Right cardiac atrium (tissue), 5 donors: ENCODE measurements around the gene PPRC1. TPM values are rescaled to one million over a fixed set of nuclear protein-coding genes. Genes with fewer than 3 reads are reported as not detected.

ENCODE experiments used
- ATAC-seq, 2 donors: fragments of 200-7000 bp; cut with Tn5 transposase; one replicate each; pipeline versions ENCODE4 v1.8.0 to v1.9.1; 2020; ENCODE audit warnings: moderate library complexity in 2 of 2, mild to moderate bottlenecking in 1 of 2
- DNase-seq, 3 donors: peaks; one replicate each; pipeline ENCODE4 v3.0.0-alpha.2; 2020
- H3K27ac ChIP-seq: one replicate; pipeline ENCODE4 v1.5.1; 2013; ENCODE audit warnings: mild to moderate bottlenecking, low read length, control low read depth, moderate library complexity
- H3K27me3 ChIP-seq: one replicate; pipeline ENCODE4 v1.6.1; 2013; ENCODE audit not compliant: control insufficient read depth, insufficient read depth
- H3K4me1 ChIP-seq: one replicate; pipeline ENCODE4 v1.6.1; 2013; ENCODE audit warnings: low read length; ENCODE audit not compliant: control insufficient read depth, insufficient read depth
- H3K4me3 ChIP-seq: one replicate; pipeline ENCODE4 v1.5.1; 2013; ENCODE audit warnings: low read length, control low read depth
- H3K9me3 ChIP-seq: one replicate; pipeline ENCODE4 v1.6.1; 2013; ENCODE audit warnings: low read length; ENCODE audit not compliant: control insufficient read depth
- WGBS: extraction: QIAGEN DNeasy Blood & Tissue Kit; methylation state at CpG from one replicate; pipeline ENCODE4 v1.1.7; 2013; 5-methylcytosine and 5-hydroxymethylcytosine counted together
- intact Hi-C, 4 donors: fragments of 100-400 bp; cut with DNase I; formaldehyde crosslinking; loops; one replicate each; pipeline versions ENCODE4 v1.11.0 to v1.14.0; 2022 to 2023
- polyA plus RNA-seq: library from polyadenylated mRNA; stranded (reverse); fragments of 200-250 nt; gene quantifications from one replicate; pipeline ENCODE4 v1.2.3, GENCODE V29; 2013
- total RNA-seq, 4 donors: library from RNA; stranded (reverse); fragmentation: NEBNext Ultra II Directional; extraction: Animal tissue kit (Norgen Biotek cat#: 25700); gene quantifications; one replicate each; pipeline ENCODE4 v1.2.1, GENCODE V29; 2021
- donor health status: healthy with polysubstance abuse.
- donor health status: DM: no; HTN: yes; CAD: no.
- donor health status: DM: no; HTN: no; CAD: no.
- donor health status: DM: no; HTN: yes; CAD: no; lungs with severe emphysema.
- donor health status: DM: yes; HTN: yes; CAD: no.

PPRC1 gene
- total and polyA plus RNA-seq, 5 donors, result 11.6 to 28.3 (median 15.0) TPM

DNA sequence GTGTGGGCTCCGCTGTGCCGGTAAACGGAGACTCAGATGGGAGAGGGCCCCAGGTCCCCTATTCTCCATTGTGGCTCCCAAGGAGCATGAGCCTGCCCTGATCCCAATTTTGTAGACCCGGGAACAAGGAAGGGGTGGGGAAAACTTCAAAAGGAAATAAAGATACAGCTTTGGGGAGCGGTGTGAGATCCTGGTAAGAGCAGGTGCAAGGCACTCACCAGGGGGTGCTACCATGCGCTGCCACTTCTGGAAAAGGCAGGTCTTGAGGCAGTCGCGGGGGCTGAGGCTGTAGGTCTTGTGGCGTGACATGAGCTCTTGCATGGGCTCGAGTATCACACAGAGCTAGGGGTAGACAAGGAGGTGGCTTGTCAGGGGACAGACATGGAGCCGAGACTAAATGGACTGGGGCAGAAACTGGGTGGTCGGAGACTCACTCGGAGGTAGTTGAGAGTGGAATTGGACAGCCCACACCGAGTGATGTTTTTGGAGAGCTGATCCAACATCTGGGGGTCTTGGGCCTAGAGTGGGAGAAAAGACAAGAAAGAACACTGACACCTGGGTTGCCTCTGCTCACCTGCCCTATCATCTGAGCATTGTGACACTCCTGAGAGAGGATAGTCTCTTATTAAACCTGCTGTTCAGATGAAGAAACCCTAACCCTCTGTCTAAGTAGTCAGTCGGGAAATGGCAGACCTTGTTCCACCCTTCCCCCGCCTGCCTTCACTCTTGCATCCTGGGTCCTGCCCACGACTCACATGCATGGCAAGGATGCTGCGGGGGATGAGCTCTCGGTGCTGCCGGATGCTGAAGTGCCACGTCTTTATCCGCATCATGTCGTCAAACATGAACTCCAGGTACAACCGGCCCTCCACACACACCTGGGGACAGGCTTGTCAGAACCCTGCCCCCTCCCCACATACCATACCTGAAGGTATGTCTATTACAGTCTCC, 23.4 kb upstream of the PPRC1 start:
- WGBS, result 84% methylated on average over 24 of the region's 24 CpGs
- ATAC-seq (no peak), DNase-seq (no peak)
- Histone ChIP-seq H3K4me1 (peaks cover 5% of the 10 kb centered on the region), H3K27me3 (no peaks in the 10 kb centered on the region), H3K4me3 (no peak overlapping the region), H3K9me3 (no peaks in the 10 kb centered on the region), H3K27ac (no peak overlapping the region)
- intact Hi-C loops, result no loop called here

DNA sequence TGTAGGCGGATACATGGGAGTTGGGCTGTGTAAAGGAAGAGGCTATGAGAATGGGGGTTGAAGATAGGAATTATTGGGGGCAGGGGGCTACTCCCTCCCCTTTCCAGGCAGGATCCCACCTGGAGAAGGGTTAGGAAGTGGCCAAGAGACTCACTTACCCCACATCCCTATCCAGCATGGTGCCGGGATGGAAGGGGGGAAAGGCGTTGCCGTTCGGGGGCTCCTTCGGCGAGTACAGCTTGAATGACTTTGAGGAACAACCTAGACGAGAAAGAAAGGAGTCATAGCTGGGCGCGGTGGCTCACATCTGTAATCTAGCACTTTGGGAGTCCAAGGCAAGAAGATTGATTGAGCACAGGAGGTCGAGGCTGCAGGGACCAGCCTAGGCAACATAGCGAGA, 21.6 kb upstream of the PPRC1 start:
- H3K4me1 ChIP-seq, result peaks cover 11% of the 10 kb centered on the region

GRCh38 chr10:102112210-102112817, 20.5 kb upstream of the PPRC1 start:
- Histone ChIP-seq H3K27ac (no peak overlapping the region), H3K9me3 (no peaks in the 10 kb centered on the region), H3K27me3 (no peaks in the 10 kb centered on the region), H3K4me3 (no peak overlapping the region), H3K4me1 (peaks cover 14% of the 10 kb centered on the region)
- intact Hi-C loops, result no loop called here
- no peak for DNase-seq
- ATAC-seq, result no peak
- 41% methylated on average over 3 of the region's 3 CpGs for WGBS

More for the DNA sequence above, 21.6 kb upstream of the PPRC1 start:
- WGBS, result 91% methylated on average over 12 of the region's 12 CpGs
- Histone ChIP-seq H3K4me3 (no peak overlapping the region), H3K9me3 (no peaks in the 10 kb centered on the region), H3K27me3 (no peaks in the 10 kb centered on the region), H3K27ac (no peak overlapping the region)
- intact Hi-C loops, result no loop called here
- ATAC-seq, result no peak
- DNase-seq, result no peak

- Histone ChIP-seq H3K27ac (peak overlapping the region; percentile 20), H3K4me3 (peak overlapping the region; percentile 85), H3K9me3 (no peaks in the 10 kb centered on the region), H3K4me1 (peaks cover 19% of the 10 kb centered on the region), H3K27me3 (no peaks in the 10 kb centered on the region)
- intact Hi-C loops, result no loop called here
- DNase-seq (no peak), ATAC-seq (no peak)
- WGBS, result 45% methylated on average over 7 of the region's 7 CpGs
Observed at GRCh38 chr10:102113261-102113955, 19.4 kb upstream of the PPRC1 start.

GRCh38 chr10:102113956-102114857, 18.6 kb upstream of the PPRC1 start:
- peak overlapping the region; percentile 85 for H3K4me3 ChIP-seq
- DNase-seq (peak in 2 of 3 donors; percentile 65 to 78), ATAC-seq (peak; percentile 3 to 16)
- no peaks in the 10 kb centered on the region for H3K27me3 ChIP-seq
- WGBS, result 1% methylated on average over 45 of the region's 45 CpGs
- intact Hi-C loops, result no loop called here
- no peaks in the 10 kb centered on the region for H3K9me3 ChIP-seq
- H3K27ac ChIP-seq, result peak overlapping the region; percentile 6
- peaks cover 19% of the 10 kb centered on the region for H3K4me1 ChIP-seq

- Histone ChIP-seq H3K27ac (peak overlapping the region; percentile 78), H3K4me1 (peaks cover 19% of the 10 kb centered on the region), H3K9me3 (no peaks in the 10 kb centered on the region), H3K27me3 (no peaks in the 10 kb centered on the region), H3K4me3 (peak overlapping the region; percentile 85)
- intact Hi-C loops, result no loop called here
- peak; percentile 86 to 87 for ATAC-seq
- WGBS, result under 1% methylated on average over 23 of the region's 23 CpGs
- peak; percentile 89 to 96 (median 96) for DNase-seq
Observed at GRCh38 chr10:102114861-102115618, 17.8 kb upstream of the PPRC1 start.

DNA sequence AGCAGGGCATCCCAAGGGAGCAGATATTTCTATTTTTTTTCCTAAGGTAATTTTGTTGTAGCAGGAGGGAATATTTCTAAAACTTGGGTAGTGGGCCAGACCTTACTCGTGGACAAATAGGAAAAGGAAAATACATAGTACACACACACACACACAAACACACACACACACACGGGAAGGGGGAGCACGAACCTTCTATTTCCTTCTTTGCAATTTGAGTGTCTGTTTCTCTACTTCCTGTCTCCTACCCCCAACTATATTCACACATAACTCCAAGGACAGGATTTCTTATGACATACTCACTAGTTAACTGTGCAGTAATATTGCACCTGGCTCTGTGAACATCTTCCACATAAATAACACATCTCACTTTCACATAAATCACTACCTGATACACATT, 17.1 kb upstream of the PPRC1 start:
- no peak for DNase-seq
- H3K27me3 ChIP-seq, result no peaks in the 10 kb centered on the region
- H3K4me1 ChIP-seq, result peaks cover 19% of the 10 kb centered on the region
- no peak for ATAC-seq
- H3K4me3 ChIP-seq, result no peak overlapping the region
- 1% methylated on average over 3 of the region's 3 CpGs for WGBS
- no peaks in the 10 kb centered on the region for H3K9me3 ChIP-seq
- intact Hi-C loops, result no loop called here
- H3K27ac ChIP-seq, result peak overlapping the region; percentile 78

- Histone ChIP-seq H3K27me3 (no peaks in the 10 kb centered on the region), H3K4me1 (peaks cover 19% of the 10 kb centered on the region), H3K27ac (peak overlapping the region; percentile 95), H3K4me3 (no peak overlapping the region), H3K9me3 (no peaks in the 10 kb centered on the region)
- no peak for DNase-seq
- no peak for ATAC-seq
- WGBS, result 71% methylated on average over 1 of the region's 1 CpG
- intact Hi-C loops, result no loop called here
Observed at GRCh38 chr10:102116656-102117055, 16.2 kb upstream of the PPRC1 start.

- DNase-seq, result peak; percentile 84 to 96 (median 94)
- peak overlapping the region; percentile 95 for H3K27ac ChIP-seq
- ATAC-seq, result peak; percentile 13 to 15
- H3K4me3 ChIP-seq, result peak overlapping the region; percentile 14
- H3K9me3 ChIP-seq, result no peaks in the 10 kb centered on the region
- intact Hi-C loops, result no loop called here
- H3K4me1 ChIP-seq, result peaks cover 19% of the 10 kb centered on the region
- 3% methylated on average over 12 of the region's 12 CpGs for WGBS
- H3K27me3 ChIP-seq, result no peaks in the 10 kb centered on the region
Observed at GRCh38 chr10:102117391-102118159, 15.3 kb upstream of the PPRC1 start.
